Testis (tissue), 2 donors: ENCODE results near the gene TNK2.

Experiments
- POLR2A ChIP-seq: fragments of 450-650 bp; IDR thresholded peaks from one replicate; pipeline ENCODE4 v1.6.1; 2017; ENCODE audit warnings: antibody characterized with exemption, mild to moderate bottlenecking, moderate library complexity
- TF ChIP-seq, protein P1 (sequence below), 3 experiments: fragments of 450-650 bp in 2 of 3; fragments of 200-600 bp in 1 of 3; sonication (generic) in 1 of 3; IDR thresholded peaks; one replicate each; pipeline ENCODE4 v1.5.1; 2016 to 2019; ENCODE audit warnings: antibody characterized with exemption in 3 of 3, mild to moderate bottlenecking in 2 of 3, moderate library complexity in 1 of 3

DNA sequence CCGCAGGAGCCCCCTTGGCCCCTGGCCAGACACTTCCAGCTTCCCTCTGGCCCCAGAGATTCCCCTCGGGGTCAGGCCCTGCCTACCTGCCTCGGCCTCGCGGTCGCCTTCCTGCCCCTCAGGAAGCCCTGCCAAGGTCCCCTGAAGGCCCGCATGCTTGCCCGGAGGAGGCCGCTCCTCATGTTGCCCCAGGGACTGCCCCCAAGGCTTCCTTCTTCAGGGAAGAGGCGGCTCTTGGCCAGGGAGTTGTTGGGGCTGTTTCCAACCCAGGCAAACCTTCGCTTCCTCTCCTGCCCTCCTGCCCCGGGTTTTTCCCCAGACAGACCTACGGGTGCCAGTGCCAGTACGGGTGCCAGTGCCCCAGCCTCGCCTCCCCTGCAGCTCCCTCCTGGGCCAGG, 83.2 kb downstream of the TNK2 start:
- TF ChIP-seq, protein P1, sequence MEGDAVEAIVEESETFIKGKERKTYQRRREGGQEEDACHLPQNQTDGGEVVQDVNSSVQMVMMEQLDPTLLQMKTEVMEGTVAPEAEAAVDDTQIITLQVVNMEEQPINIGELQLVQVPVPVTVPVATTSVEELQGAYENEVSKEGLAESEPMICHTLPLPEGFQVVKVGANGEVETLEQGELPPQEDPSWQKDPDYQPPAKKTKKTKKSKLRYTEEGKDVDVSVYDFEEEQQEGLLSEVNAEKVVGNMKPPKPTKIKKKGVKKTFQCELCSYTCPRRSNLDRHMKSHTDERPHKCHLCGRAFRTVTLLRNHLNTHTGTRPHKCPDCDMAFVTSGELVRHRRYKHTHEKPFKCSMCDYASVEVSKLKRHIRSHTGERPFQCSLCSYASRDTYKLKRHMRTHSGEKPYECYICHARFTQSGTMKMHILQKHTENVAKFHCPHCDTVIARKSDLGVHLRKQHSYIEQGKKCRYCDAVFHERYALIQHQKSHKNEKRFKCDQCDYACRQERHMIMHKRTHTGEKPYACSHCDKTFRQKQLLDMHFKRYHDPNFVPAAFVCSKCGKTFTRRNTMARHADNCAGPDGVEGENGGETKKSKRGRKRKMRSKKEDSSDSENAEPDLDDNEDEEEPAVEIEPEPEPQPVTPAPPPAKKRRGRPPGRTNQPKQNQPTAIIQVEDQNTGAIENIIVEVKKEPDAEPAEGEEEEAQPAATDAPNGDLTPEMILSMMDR (IDR thresholded peaks at IDR 0.05), result no peak
- TF ChIP-seq POLR2A, result no peak
